PC-3 (cell line): ENCODE measurements around the gene BAIAP2. TPM values are rescaled to one million over a fixed set of nuclear protein-coding genes. Genes with fewer than 3 reads are reported as not detected.
A peak's percentile ranks its signal among the peaks of the same experiment; 100 is the strongest.

Experiments
- ATAC-seq: fragments of 200-7000 bp; cut with Tn5 transposase; 2 replicates; pipeline ENCODE4 v1.9.1; 2020; ENCODE audit warnings: mild to moderate bottlenecking, moderate library complexity
- BruUV-seq: library from RNA; stranded (reverse); fragments of 400-500 nt; replicated peaks from 2 replicates; lab custom pipeline; 2021; lab: Mats Ljungman, UMichigan
- CTCF ChIA-PET: fragments of 300-600 bp; sonication (Branson Sonifier 250); formaldehyde crosslinking; loops from one replicate; lab custom pipeline; 2022; ENCODE audit warnings: antibody characterized with exemption; lab: Charles Lee
- POLR2A ChIA-PET: fragments of 300-600 bp; sonication (Branson Sonifier 250); formaldehyde crosslinking; loops from one replicate; lab custom pipeline; 2022; ENCODE audit warnings: antibody characterized with exemption; ENCODE audit not compliant: unreplicated experiment; lab: Charles Lee
- DNase-seq: peaks from one replicate; pipeline ENCODE4 v3.0.0-alpha.2; 2015
- H2AFZ ChIP-seq: fragments of 300-600 bp; sonication (generic); 2 replicates; pipeline ENCODE4 v1.6.0; 2016; ENCODE audit warnings: antibody characterized with exemption, low read length
- H3F3A ChIP-seq: fragments of 300-600 bp; sonication (generic); one replicate; pipeline ENCODE4 v1.6.0; 2017; ENCODE audit warnings: antibody characterized with exemption, low read length, control low read depth, mild to moderate bottlenecking; ENCODE audit not compliant: unreplicated experiment
- H3K27ac ChIP-seq: fragments of 300-600 bp; sonication (generic); 2 replicates; pipeline ENCODE4 v1.5.1; 2016; ENCODE audit warnings: mild to moderate bottlenecking, low read length
- H3K27me3 ChIP-seq: fragments of 300-600 bp; sonication (generic); 2 replicates; pipeline ENCODE4 v1.6.1; 2016; ENCODE audit warnings: low read length, mixed read lengths
- H3K36me3 ChIP-seq: fragments of 300-600 bp; sonication (generic); 2 replicates; pipeline ENCODE4 v1.6.1; 2016; ENCODE audit warnings: low read depth, mixed run types, low read length, mixed read lengths
- H3K4me1 ChIP-seq: fragments of 300-600 bp; sonication (generic); 2 replicates; pipeline ENCODE4 v1.5.1; 2016; ENCODE audit warnings: low read length; ENCODE audit not compliant: insufficient read depth
- H3K4me2 ChIP-seq: fragments of 300-600 bp; sonication (generic); 2 replicates; pipeline ENCODE4 v1.6.0; 2016; ENCODE audit warnings: low read length
- H3K4me3 ChIP-seq: fragments of 300-600 bp; sonication (generic); 2 replicates; pipeline ENCODE4 v1.5.1; 2016; ENCODE audit warnings: mild to moderate bottlenecking, low read length, mixed read lengths
- H3K79me2 ChIP-seq: fragments of 300-600 bp; sonication (generic); 2 replicates; pipeline ENCODE4 v1.6.1; 2017; ENCODE audit warnings: low read length, mixed read lengths
- H3K9ac ChIP-seq: fragments of 300-600 bp; sonication (generic); 2 replicates; pipeline ENCODE4 v1.6.0; 2016; ENCODE audit warnings: mild to moderate bottlenecking, low read length
- H3K9me2 ChIP-seq: fragments of 300-600 bp; sonication (generic); replicated peaks from 2 replicates; pipeline ENCODE4 v1.6.1; 2016; ENCODE audit warnings: mixed run types, low read length, mixed read lengths
- H3K9me3 ChIP-seq: fragments of 300-600 bp; sonication (generic); 2 replicates; pipeline ENCODE4 v1.6.1; 2016; ENCODE audit warnings: low read length, mixed read lengths
- H4K20me1 ChIP-seq: fragments of 300-600 bp; sonication (generic); 2 replicates; pipeline ENCODE4 v1.6.1; 2016; ENCODE audit warnings: low read length, mixed read lengths
- CTCF ChIP-seq: fragments of 300-600 bp; sonication (generic); conservative IDR thresholded peaks from 2 replicates; pipeline ENCODE4 v1.5.1; 2017; ENCODE audit warnings: antibody characterized with exemption, low read depth, mild to moderate bottlenecking, low read length
- EZH2 ChIP-seq: fragments of 300-600 bp; sonication (generic); IDR thresholded peaks from one replicate; pipeline ENCODE4 v1.6.1; 2017; ENCODE audit warnings: antibody characterized with exemption, mild to moderate bottlenecking, low read length; ENCODE audit not compliant: unreplicated experiment
- EZH2phosphoT487 ChIP-seq: fragments of 300-600 bp; sonication (generic); IDR thresholded peaks from 2 replicates; pipeline ENCODE4 v1.6.1; 2018; ENCODE audit warnings: mild to moderate bottlenecking, antibody characterized with exemption, low read length, borderline replicate concordance
- intact Hi-C: fragments of 100-400 bp; cut with micrococcal nuclease; formaldehyde crosslinking; loops from 2 replicates; pipeline ENCODE4 v1.9.0; 2023
- total RNA-seq: library from RNA; depleted of rRNA; stranded (reverse); fragments of >200 nt; gene quantifications from 2 replicates; pipeline ENCODE4 v1.2.3, GENCODE V29; 2014

Gene BAIAP2
- total RNA-seq, 1 experiment from 2014 or later = 56.9 TPM

GRCh38 chr17:81093619-81094508 is 58.9 kb downstream of the BAIAP2 start:
- Histone ChIP-seq H3K4me2 (peak overlapping the region; percentile 55), H4K20me1 (no peaks in the 10 kb centered on the region), H3K27me3 (no peaks in the 10 kb centered on the region), H3K79me2 (no peaks in the 10 kb centered on the region), H3K4me3 (no peak overlapping the region), H3K4me1 (peaks cover 53% of the 10 kb centered on the region), H3K9me3 (no peaks in the 10 kb centered on the region), H3K27ac (peak overlapping the region; percentile 98), H3K36me3 (no peaks in the 10 kb centered on the region), H2AFZ (no peak overlapping the region), H3K9me2 (no peaks in the 10 kb centered on the region), H3F3A (peaks cover 3% of the 10 kb centered on the region), H3K9ac (peak overlapping the region; percentile 75)
- no TSS peak for BruUV-seq
- ChIA-PET CTCF (no interaction called here), POLR2A (no interaction called here)
- TF ChIP-seq CTCF (no peak), EZH2 (no peak), EZH2phosphoT487 (no peak)
- DNase-seq (no peak), ATAC-seq (no peak)
- intact Hi-C loops = no loop called here

- BruUV-seq = no TSS peak
- H3K9me2 ChIP-seq = no peaks in the 10 kb centered on the region
- no peaks in the 10 kb centered on the region for H3K27me3 ChIP-seq
- H3K9me3 ChIP-seq = no peaks in the 10 kb centered on the region
- H2AFZ ChIP-seq = no peak overlapping the region
- peaks cover 3% of the 10 kb centered on the region for H3F3A ChIP-seq
- peak; percentile 72 for ATAC-seq
- H4K20me1 ChIP-seq = no peaks in the 10 kb centered on the region
- peak; percentile 99 for DNase-seq
- ChIA-PET POLR2A (no interaction called here), CTCF (no interaction called here)
- peaks cover 53% of the 10 kb centered on the region for H3K4me1 ChIP-seq
- peak overlapping the region; percentile 75 for H3K9ac ChIP-seq
- intact Hi-C loops = loop anchor here (1.0 kb wide), 2 partner anchors 44 to 59 kb away; partner anchors contain the start of gene BAIAP2
- no peaks in the 10 kb centered on the region for H3K36me3 ChIP-seq
- H3K79me2 ChIP-seq = no peaks in the 10 kb centered on the region
- TF ChIP-seq CTCF (no peak; the same call in 1 of the 2 replicates), EZH2 (no peak), EZH2phosphoT487 (no peak)
- peak overlapping the region; percentile 74 for H3K4me2 ChIP-seq
- H3K27ac ChIP-seq = peak overlapping the region; percentile 98
- H3K4me3 ChIP-seq = peak overlapping the region; percentile 20; the same call in 1 of the 2 replicates
These were observed 59.8 kb downstream of the BAIAP2 start for GRCh38 chr17:81094509-81095382.
